Endothelial cell of hepatic sinusoid (primary cell): ENCODE data around the gene KCNV2.

Experiments used
- in situ Hi-C: cut with HindIII; loops from 2 replicates; pipeline ENCODE4 v1.10.0; 2017; ENCODE audit warnings: low sequenced_read_pairs

KCNV2 gene

DNA sequence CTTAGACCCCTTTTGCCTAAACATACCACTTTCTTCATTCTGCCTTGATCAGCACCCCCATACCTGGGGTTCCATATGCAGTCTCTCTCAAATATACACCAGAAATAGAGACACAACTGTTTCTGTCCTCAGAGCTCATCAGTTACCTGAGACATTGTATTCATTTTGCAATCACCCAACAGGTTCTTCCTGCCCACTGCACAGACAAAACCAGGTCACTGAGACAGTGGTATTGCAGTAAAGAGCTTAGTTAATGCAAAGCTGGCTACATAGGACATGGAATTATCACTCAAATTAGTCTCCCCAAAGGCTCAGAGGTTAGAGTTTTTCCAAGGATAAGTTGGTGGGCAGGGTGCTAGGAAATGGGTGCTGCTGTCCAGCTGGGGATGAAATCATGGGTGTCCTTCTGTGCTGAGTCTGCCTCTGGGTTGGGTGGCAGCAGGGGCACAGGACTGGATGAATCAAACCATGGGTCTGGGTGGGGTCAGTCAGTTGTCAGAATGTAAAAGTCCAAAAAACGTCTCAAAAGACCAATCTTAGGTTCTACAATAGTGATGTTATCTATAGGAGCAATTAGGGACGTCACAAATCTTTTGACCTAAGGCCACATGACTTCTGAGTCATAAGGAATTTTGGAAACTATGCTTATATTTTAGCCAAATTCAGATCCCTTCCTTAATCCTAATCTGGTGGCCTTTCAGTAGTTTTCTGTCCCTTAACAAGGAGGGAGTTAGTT, 41.0 kb downstream of the KCNV2 start:
- in situ Hi-C loops, result loop anchor here (25.0 kb wide), 1 partner anchor 96 kb away; no protein-coding TSS in a partner anchor

DNA sequence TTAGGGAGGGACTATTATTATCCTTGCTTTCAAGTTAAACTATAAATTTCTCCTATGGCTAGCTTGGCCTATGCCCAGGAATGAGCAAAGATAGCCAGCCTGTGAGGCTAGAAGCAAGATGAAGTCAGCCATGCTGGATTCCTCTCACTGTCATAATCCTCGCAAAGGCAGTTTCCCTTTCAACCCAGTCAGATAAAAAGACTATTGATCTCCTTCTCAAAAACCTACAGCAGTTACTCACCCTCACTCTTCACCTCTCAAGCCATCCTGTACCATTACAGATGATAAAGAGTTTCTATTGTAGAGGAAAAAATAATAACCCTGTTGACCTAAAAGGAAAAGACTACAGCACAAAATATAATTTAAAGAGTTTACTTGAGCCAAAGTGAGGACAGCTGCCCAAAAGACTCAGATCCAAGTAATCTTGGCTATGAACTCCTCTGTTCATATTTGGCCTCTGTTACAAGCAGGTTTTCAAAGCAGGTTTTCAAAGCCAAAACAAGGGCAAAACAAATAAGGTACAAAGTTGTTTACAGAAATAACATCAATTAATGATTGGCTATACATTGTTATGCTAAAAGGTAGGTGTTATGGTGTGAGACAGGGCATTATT, 41.7 kb downstream of the KCNV2 start:
- in situ Hi-C loops, result loop anchor here (25.0 kb wide), 1 partner anchor 97 kb away; no protein-coding TSS in a partner anchor

DNA sequence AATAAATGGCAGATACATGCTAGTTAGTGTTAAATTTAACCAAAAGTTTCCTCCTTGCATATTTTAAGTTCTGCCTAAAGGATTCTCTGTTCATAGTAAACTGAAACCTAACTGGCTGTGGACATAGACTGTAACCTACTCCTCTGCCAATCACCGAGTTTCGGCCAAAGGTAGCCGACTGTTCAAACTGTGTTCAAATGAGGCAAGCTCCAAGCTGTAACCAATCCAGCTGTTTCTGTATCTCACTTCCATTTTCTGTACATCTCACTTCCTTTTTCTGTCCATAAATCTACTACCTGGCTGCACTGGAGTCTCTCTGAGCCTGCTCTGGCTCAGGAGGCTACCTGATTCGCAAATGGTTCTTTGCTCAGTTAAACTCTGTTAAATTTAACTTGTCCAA, 44.1 kb downstream of the KCNV2 start:
- in situ Hi-C loops, result loop anchor here (25.0 kb wide), 1 partner anchor 99 kb away; no protein-coding TSS in a partner anchor

GRCh38 chr9:2764353-2764752, 47.0 kb downstream of the KCNV2 start:
- in situ Hi-C loops, result loop anchor here (25.0 kb wide), 1 partner anchor 102 kb away; no protein-coding TSS in a partner anchor

- in situ Hi-C loops, result loop anchor here (25.0 kb wide), 1 partner anchor 103 kb away; no protein-coding TSS in a partner anchor
Measured at GRCh38 chr9:2765250-2765880, 48.1 kb downstream of the KCNV2 start.

GRCh38 chr9:2767800-2768677, 50.7 kb downstream of the KCNV2 start:
- in situ Hi-C loops, result loop anchor here (25.0 kb wide), 1 partner anchor 106 kb away; no protein-coding TSS in a partner anchor

GRCh38 chr9:2771087-2771486, 53.8 kb downstream of the KCNV2 start:
- in situ Hi-C loops, result loop anchor here (25.0 kb wide), 1 partner anchor 109 kb away; no protein-coding TSS in a partner anchor

DNA sequence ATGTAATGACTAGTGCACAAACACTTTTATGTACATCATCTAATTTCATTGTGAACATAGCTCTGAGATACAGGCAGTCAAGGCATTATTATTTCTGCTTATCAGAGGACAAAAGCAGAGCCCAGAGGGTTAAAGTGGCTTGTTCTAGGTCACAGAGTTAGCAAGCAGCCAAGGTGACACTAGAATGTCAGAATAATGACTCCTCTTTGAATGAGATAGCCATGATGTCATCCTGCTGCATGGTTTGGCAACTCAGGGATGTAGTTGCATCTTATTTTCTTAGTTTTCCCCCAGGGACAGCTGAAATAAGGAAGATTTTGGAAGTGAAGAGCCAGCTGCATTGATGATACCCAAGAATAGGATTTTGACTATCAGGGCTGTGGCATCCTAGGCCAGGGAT, 54.4 kb downstream of the KCNV2 start:
- in situ Hi-C loops, result loop anchor here (25.0 kb wide), 1 partner anchor 109 kb away; no protein-coding TSS in a partner anchor

GRCh38 chr9:2777454-2777853, 60.1 kb downstream of the KCNV2 start:
- in situ Hi-C loops, result no loop called here

DNA sequence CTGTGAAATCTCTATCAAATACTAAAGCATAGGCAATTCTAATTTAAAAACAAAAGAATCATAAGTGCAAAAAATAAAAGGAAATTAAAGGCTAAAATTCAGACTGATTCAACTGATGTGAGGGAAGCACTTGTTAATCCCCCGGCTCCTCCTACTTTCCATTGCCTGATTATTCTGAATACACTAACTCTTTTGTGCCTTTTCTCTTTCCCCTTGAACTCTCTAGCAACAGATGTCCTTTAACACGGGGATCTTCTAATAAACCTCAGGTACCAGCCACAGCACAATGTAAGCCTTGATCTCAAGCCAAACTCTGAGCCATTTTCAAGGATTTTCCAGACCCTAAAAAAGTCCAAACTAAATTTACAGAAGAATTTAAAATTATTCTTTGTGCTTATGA, 61.5 kb downstream of the KCNV2 start:
- in situ Hi-C loops, result no loop called here
